Measurements from ENCODE around the gene HSPA8.
A peak's percentile ranks its signal among the peaks of the same experiment; 100 is the strongest.
"Not testable (repeated sequence)": the region's sequence is repeated elsewhere in the genome, so short reads cannot be mapped to it uniquely, and the experiment has no call there.

The HSPA8 gene

DNA sequence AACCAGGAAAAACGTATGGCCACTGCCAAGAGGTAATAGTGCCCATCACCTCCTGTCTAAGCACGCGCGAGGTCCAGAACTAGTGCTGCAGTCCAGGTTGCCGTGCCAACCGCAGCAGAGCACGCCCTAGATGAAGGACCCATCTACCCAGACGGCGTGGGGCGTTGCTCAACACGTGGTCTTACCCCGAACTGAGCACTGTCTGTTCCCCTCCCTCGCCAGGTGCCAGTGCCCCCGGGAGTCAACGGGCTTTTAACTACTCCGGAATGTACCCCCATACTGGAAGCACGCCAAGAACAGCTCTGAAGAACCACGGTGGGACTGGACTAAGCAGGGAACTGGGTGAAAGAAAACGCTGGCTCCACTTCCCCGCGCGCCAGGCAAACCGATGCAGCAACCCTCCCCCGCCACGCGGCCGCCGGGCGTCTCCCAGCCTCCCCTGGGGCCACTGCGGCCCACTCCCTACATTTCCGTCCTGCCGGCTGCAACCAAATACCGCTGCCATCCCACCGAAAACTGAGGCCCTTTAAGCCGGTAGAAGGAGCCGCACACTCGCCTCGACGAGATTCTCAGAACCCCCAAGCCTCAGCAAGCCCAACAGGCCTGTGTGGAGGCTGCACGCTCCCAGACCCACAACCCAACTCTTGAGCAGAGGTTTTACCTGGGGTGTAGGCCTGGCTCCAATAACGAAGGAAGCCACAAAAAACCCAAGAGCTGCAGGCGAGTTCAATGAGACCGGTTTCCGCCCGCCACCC is at the start of gene HSPA8:
Gene HSPA8 (minus strand): TSS at position 734 of the 755 bp plus-strand sequence. CDS start 812 bp downstream, outside the sequence.
- peak; percentile 54 to 64 for DNase-seq (ENCODE audit: low read depth in 2 of 2)

DNA sequence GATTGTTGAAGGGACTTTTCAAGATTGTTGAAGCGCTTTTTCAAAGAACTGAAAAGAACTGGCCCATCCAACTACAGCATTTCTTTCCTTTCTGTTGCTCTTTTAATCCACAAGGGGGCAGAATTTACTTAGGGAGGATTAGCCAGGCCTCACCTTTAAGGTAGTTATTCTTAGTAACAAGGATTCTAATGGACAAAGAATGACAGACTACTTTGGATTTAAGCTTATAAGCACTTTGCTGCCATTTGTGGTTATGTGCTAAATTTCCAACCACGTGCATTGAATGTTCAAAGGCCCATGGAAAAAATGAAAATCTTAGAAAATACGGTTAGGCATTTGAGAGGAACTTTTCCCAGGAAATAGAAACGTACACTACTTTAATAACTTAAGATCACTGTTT is 49.5 kb upstream of the HSPA8 start:
- no peak for DNase-seq (ENCODE audit: low read depth in 2 of 2)

DNA sequence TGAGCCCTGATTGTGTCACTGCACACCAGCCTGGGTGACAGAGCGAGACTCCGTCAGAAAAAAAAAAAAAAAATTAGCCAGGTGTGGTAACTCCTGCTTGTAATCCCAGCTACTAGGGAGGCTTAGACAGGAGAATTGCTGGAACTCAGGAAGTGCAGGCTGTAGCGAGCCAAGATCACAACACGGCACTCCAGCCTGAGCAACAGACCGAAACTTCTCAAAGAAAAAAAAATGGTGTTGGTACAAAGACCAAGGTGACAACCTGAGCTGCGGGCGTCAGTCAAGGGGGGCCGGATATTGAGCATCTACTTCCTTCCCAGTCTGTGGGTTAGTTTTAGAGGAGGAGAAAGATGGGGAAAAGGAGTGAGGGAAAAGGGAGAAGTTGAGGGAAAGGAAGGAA is 48.5 kb upstream of the HSPA8 start:
- DNase-seq (ENCODE audit: low read depth in 2 of 2) = no peak

DNA sequence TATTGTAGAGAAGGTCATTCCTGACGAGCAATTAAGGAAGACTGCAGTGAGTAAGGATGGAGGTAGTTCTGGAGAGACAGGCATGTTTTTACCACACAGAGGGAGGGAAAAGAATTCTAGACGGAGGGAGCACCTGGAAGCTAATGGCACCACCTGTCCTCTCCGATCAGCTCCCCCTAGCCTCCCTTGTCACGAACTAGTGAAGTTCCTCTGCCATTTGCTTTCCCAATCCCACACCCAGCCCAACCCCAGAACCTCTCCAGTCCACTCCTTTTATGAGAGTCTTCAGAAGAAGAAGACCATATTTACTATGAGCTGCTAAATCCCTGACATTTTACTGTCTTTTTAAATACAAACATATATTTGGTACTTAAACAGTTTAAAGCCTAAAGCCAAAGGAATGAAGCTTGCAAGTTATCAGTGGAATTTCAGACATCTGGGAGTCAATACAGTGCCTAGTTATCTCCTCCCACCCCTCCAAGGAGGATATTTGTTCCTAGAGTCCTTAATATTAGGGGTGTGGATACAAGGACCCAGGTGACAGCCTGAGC is 46.1 kb upstream of the HSPA8 start:
- DNase-seq (ENCODE audit: low read depth in 2 of 2) = no peak

- no peak for DNase-seq (ENCODE audit: low read depth in 2 of 2)
These were observed 42.8 kb upstream of the HSPA8 start for GRCh38 chr11:123104697-123105096.

DNA sequence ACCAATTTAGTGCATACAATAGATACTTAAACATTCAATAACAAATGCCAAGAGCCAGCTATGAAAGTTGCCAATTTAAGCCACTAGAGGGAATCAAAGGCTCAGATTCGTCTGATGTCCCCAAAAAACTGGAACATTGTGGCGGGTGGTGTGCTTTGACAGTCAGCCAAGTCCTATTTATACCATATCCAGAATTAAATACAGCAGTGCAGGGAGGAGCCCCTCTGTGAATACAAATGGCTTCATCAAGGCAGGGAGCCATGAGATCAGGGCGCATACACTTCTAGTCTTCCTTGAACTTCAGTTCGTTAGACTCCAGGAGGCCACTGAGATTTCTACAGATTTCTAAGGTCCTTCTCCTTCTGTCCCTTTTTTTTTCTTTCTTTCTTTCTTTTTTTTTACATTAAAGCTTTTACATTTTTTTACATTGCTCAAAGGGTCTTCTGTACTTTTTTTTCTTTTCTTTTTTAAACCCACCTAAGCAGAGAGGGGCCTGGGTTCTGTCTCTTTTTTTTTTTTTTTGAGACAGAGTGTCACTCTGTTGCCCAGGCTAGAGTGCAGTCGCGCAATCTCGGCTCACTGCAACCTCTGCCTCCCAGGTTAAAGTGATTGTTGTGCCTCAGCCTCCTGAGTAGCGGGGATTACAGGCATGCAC is 41.5 kb upstream of the HSPA8 start:
- DNase-seq (ENCODE audit: low read depth in 2 of 2) = no peak

DNA sequence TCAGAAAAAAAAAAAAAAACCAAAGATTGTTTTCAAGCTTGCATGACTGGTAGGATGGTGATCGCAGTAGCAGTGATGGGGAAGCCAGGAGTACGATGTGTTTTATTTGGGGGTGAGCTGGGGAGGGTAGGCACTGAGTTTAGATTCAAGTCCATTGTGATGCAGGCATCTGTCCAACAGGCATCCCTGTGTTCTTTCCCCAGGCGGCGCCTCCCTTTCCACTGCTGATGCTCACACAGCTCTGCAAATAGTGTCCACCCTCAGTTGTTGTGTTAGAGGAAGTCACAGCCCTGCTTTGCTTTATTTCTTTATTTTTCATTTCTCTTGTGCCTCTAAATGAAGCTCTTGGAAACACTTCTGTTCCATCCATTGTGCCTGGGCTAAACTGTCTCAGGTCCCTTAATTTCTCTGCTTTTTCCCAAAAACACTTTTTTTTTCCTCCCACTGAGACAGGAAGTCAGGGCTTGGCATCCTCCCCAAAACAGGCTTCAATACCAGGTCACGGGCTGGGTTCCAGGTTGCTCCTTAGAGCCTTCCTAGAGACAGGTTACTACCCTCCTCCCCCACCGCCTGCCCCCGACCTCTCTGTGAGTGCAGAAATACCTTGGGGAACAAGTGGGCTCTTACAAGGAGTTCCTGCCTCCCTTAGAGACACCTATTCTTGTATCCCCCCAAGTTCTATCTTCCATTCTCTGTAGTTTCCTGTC is 38.6 kb upstream of the HSPA8 start:
- DNase-seq (ENCODE audit: low read depth in 2 of 2) = no peak

GRCh38 chr11:123098990-123099389 is 37.1 kb upstream of the HSPA8 start:
- no peak for DNase-seq (ENCODE audit: low read depth in 2 of 2)

DNA sequence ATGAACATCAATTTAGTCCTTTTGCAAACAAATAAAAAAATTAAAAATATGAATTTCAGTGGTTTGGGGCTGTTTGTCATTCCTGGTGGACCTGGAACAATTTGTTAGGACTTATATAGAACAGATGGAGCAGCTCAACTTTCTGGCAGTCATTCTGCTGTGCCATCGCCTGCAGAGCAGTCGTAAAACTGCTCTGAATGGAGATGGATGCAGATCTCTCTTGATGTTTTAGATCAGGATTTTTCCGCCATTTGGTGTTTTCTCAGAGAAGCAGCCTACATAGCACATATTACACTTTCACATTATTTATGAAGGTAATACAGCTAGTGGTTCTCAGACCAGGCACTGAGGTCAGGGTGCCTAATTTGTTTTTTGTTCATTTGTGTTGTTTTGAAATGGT is 31.8 kb upstream of the HSPA8 start:
- DNase-seq (ENCODE audit: low read depth in 2 of 2) = no peak

DNA sequence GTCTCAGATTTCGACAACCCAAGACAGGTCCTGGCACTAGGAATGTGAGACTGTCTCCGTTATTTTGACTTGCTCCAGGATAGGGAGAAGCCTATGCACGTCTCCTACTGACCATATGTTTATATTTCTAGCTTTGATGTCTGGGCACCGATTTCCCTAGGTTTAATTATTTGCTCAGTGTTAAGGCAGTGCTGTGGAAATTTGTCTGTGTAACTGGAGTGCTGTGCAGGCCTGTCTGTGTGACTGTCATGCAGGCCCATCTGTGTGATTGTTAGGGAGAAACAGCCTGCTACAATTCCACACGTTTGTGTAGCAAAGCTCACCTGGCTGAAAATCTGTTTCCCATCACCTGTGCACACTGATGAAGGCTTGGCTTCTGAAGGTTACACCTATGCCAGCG is 29.6 kb upstream of the HSPA8 start:
- no peak for DNase-seq (ENCODE audit: low read depth in 2 of 2)

DNA sequence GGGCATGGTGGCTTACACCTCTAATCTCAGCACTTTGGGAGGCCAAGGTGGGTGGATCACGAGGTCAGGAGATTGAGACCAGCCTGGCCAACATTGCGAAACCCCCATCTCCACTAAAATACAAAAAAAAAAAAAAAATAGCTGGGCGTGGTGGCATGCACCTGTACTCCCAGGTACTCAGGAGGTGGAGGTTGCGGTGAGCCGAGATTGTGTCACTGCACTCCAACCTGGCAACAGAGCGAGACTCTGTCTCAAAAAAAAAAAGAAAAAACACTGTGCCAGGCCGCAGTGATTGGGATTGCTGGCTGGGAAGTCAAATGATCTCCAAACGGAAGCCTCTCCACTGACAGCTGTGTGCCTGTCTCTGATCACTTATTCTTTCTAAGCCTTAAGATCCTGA is 28.2 kb upstream of the HSPA8 start:
- DNase-seq (ENCODE audit: low read depth in 2 of 2) = not testable (repeated sequence)

- DNase-seq (ENCODE audit: low read depth in 2 of 2) = not testable (repeated sequence)
These were observed 27.0 kb upstream of the HSPA8 start for GRCh38 chr11:123088896-123089295.

- not testable (repeated sequence) for DNase-seq (ENCODE audit: low read depth in 2 of 2)
These were observed 25.7 kb upstream of the HSPA8 start for GRCh38 chr11:123087657-123088056.

DNA sequence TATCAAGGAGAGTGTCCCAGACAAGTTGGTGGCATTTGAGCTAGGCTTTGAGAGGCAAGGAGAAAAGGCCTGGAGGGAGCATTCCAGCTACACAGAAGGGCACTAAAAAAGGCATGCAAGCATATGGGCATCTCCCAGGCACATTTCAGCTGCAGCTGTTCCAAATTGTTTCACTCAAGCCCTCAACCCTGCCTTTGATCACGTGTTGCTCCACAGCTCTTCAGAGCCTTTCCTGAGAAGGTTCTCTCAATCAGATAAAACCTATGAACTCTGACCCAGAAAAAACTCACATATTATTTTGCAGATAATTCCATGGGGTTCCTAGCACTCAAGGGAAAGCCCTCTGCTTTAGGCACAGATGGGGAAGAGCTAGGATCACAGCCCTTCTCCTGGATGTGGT is 24.4 kb upstream of the HSPA8 start:
- DNase-seq (ENCODE audit: low read depth in 2 of 2) = no peak

DNA sequence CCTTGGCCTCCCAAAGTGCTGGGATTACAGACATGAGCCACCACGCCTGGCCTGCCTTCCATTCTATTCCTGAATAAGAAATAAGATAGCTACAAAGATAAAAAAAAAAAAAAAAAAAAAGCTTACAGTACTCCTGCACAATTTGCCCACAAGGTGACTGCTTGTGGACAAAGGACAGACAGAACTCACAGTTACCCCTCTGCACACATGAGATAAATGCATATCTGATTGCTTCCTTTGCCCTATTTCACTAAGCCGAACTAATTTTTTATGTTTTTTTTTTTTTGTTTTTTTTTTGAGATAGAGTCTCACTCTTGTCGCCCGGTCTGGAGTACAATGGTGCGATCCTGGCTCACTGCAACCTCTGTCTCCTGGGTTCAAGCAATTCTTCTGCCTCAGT is 23.6 kb upstream of the HSPA8 start:
- no peak for DNase-seq (ENCODE audit: low read depth in 2 of 2)

GRCh38 chr11:123084454-123084853 is 22.5 kb upstream of the HSPA8 start:
- DNase-seq (ENCODE audit: low read depth in 2 of 2) = no peak

- DNase-seq (ENCODE audit: low read depth in 2 of 2) = peak; percentile 66 to 71
These were observed 21.7 kb upstream of the HSPA8 start for GRCh38 chr11:123083623-123084029.

DNA sequence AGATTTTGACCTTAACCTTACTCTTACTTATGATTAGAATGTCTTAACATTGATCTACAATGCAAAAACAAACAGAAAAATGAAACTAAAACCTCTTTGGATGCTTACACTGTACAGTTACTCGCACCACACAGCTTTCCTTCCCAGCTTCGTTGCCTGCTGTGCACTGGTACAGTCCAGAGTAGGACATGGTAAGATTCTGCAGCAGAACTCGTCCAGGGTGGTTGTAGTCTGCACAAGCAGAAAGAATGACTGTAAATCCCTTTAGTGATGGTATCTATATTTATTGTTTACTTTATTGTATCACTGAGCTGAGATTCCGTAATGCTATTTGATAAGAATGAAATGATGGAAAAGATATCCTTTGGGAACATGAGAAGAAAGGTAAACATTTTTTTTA is 21.0 kb upstream of the HSPA8 start:
- no peak for DNase-seq (ENCODE audit: low read depth in 2 of 2)

GRCh38 chr11:123080015-123080414 is 18.1 kb upstream of the HSPA8 start:
- DNase-seq (ENCODE audit: low read depth in 2 of 2) = no peak

DNA sequence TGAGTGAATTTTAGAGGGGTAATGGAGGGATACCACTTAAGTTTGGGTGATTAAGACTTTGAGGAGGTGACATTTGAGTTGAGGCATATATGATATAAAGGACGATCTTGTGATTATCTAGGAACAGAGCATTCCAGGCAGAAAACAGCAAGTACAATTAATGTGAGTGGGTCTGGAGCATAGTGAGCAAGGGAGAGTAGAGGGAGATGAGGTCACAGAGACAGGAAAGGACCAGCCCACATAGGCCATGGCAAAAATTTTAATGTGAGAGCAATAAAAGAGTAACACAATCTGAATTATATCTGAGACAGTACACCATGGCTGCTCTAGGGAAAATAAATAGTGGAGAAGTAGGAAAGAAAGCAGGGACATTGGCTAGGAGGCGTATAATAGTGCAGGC is 14.5 kb upstream of the HSPA8 start:
- no peak for DNase-seq (ENCODE audit: low read depth in 2 of 2)

DNA sequence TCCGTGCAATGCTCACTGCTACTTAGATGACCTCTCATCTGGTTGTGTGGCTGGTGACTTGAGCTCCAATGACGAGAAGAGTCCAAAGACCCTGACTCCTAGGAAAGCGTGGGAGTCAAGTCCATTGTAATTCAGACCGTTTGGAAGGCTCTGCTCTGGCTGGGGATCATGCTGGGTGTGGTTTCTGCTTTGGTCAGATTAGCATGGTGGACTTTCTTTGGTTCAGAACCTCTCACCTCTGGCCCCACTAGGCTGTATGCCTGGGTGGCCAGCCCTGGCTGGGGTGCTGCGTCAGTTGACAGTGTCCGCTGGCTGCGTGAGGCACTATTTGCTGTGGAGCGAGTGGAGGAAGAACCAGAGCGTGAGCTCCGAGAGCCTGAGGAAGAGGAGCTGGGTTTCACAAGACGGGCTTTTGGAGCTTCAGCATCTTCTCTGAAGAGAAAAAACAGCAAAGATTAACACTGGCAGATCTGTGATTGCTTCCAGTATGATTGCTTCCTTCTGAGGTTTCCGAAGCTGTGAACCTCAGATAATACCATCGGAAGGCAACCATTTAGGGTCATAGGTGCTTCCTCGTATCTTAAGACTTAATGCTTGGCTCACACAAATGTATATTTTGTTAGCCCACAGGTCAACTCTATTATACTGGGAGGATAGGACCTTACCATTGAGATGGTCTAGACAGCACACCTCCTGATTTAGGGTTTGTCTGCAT is 11.6 kb upstream of the HSPA8 start:
- no peak for DNase-seq (ENCODE audit: low read depth in 2 of 2)

DNA sequence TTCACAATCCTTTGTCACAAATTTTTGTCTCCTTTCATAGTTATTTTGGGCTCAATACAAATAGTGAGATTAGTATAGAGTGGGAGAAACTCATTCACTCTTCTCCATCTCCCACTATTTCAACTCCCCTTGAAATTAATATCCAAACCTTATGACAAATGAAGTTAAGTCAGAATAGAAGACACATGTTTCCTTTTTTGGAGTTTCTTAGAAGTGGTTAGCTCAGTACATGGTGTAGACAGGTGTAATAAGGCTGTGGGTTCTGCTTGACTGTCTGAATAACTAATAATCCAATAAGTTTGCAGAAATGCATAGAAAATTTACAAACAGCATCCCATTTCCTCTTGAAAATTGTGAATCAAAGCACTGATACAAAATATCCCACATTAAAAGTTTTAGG is 10.8 kb upstream of the HSPA8 start:
- DNase-seq (ENCODE audit: low read depth in 2 of 2) = no peak

All from stimulated activated CD4-positive, alpha-beta T cell treated with anti-CD3 and anti-CD28 coated beads, Interleukin-4, amount 100 ng/mL, for 48 hours (primary cell).